ENCODE measurements around the gene FN1.

GRCh38 chr2:215332872-215333595 lies 102.8 kb downstream of the FN1 start:
- TF ChIP-seq, protein P1, sequence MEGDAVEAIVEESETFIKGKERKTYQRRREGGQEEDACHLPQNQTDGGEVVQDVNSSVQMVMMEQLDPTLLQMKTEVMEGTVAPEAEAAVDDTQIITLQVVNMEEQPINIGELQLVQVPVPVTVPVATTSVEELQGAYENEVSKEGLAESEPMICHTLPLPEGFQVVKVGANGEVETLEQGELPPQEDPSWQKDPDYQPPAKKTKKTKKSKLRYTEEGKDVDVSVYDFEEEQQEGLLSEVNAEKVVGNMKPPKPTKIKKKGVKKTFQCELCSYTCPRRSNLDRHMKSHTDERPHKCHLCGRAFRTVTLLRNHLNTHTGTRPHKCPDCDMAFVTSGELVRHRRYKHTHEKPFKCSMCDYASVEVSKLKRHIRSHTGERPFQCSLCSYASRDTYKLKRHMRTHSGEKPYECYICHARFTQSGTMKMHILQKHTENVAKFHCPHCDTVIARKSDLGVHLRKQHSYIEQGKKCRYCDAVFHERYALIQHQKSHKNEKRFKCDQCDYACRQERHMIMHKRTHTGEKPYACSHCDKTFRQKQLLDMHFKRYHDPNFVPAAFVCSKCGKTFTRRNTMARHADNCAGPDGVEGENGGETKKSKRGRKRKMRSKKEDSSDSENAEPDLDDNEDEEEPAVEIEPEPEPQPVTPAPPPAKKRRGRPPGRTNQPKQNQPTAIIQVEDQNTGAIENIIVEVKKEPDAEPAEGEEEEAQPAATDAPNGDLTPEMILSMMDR (conservative IDR thresholded peaks at IDR 0.05), result no peak
- no peak for TF ChIP-seq ZFX (IDR thresholded peaks at IDR 0.05)

Measured in C4-2B (cell line).